ENCODE results near the gene GPR55. TPM values are rescaled to one million over a fixed set of nuclear protein-coding genes. Genes with fewer than 3 reads are reported as not detected.

GPR55 gene
- total RNA-seq, 1 donor from 2014 or later, result not detected

- Mint-ChIP-seq H3K27me3 (ENCODE audit: insufficient read depth, low read depth) (peaks cover 2% of the 10 kb centered on the region), H3K27ac (peak overlapping the region; percentile 68), H3K9me3 (no peaks in the 10 kb centered on the region), H3K36me3 (no peaks in the 10 kb centered on the region), H3K4me1 (peaks cover 6% of the 10 kb centered on the region), H3K4me3 (no peak overlapping the region)
- Histone ChIP-seq H4K20me1 (ENCODE audit: low read depth) (no peaks in the 10 kb centered on the region), H2AFZ (replicated peaks) (no peak overlapping the region), H3K36me3 (no peaks in the 10 kb centered on the region), H3K27ac (no peak overlapping the region), H3K4me2 (no peak overlapping the region), H3F3A (ENCODE audit: low read depth) (no peaks in the 10 kb centered on the region), H3K9me3 (ENCODE audit: low read depth) (no peaks in the 10 kb centered on the region), H3K79me2 (ENCODE audit: low read depth) (no peaks in the 10 kb centered on the region), H3K9ac (no peak overlapping the region), H3K4me3 (no peak overlapping the region), H3K27me3 (no peaks in the 10 kb centered on the region), H3K4me1 (no peaks in the 10 kb centered on the region)
- TF ChIP-seq CTCF (IDR thresholded peaks at IDR 0.05), result no peak
- TF ChIP-seq EZH2phosphoT487 (IDR thresholded peaks at IDR 0.05), result no peak
- TF ChIP-seq EZH2 (IDR thresholded peaks at IDR 0.05), result no peak
- DNase-seq (ENCODE audit: low spot score), result no peak
These were observed 18.2 kb upstream of the GPR55 start for GRCh38 chr2:230942920-230943896.

GRCh38 chr2:230942371-230942770, 17.3 kb upstream of the GPR55 start:
- Histone ChIP-seq H2AFZ (replicated peaks) (no peak overlapping the region), H3K27ac (no peak overlapping the region), H4K20me1 (ENCODE audit: low read depth) (no peaks in the 10 kb centered on the region), H3K9me3 (ENCODE audit: low read depth) (no peaks in the 10 kb centered on the region), H3K4me1 (no peaks in the 10 kb centered on the region), H3F3A (ENCODE audit: low read depth) (no peaks in the 10 kb centered on the region), H3K36me3 (no peaks in the 10 kb centered on the region), H3K4me3 (no peak overlapping the region), H3K9ac (no peak overlapping the region), H3K79me2 (ENCODE audit: low read depth) (no peaks in the 10 kb centered on the region), H3K27me3 (no peaks in the 10 kb centered on the region), H3K4me2 (no peak overlapping the region)
- Mint-ChIP-seq H3K4me1 (peaks cover 6% of the 10 kb centered on the region), H3K27me3 (ENCODE audit: insufficient read depth, low read depth) (peaks cover 2% of the 10 kb centered on the region), H3K36me3 (no peaks in the 10 kb centered on the region), H3K27ac (no peak overlapping the region), H3K9me3 (peaks cover 3% of the 10 kb centered on the region), H3K4me3 (no peak overlapping the region)
- DNase-seq (ENCODE audit: low spot score), result no peak
- TF ChIP-seq EZH2phosphoT487 (IDR thresholded peaks at IDR 0.05) (no peak), EZH2 (IDR thresholded peaks at IDR 0.05) (no peak)

GRCh38 chr2:230941202-230942180, 16.4 kb upstream of the GPR55 start:
- Histone ChIP-seq H3K27me3 (no peaks in the 10 kb centered on the region), H2AFZ (replicated peaks) (no peak overlapping the region), H3K4me2 (no peak overlapping the region), H3K4me1 (no peaks in the 10 kb centered on the region), H3K4me3 (no peak overlapping the region), H3K9ac (no peak overlapping the region), H3K36me3 (no peaks in the 10 kb centered on the region), H4K20me1 (ENCODE audit: low read depth) (no peaks in the 10 kb centered on the region), H3K9me3 (ENCODE audit: low read depth) (no peaks in the 10 kb centered on the region), H3K79me2 (ENCODE audit: low read depth) (no peaks in the 10 kb centered on the region), H3F3A (ENCODE audit: low read depth) (no peaks in the 10 kb centered on the region), H3K27ac (no peak overlapping the region)
- Mint-ChIP-seq H3K4me3 (no peak overlapping the region), H3K4me1 (peaks cover 6% of the 10 kb centered on the region), H3K27me3 (ENCODE audit: insufficient read depth, low read depth) (peaks cover 2% of the 10 kb centered on the region), H3K27ac (peak overlapping the region; percentile 14), H3K36me3 (no peaks in the 10 kb centered on the region), H3K9me3 (peaks cover 5% of the 10 kb centered on the region)
- DNase-seq (ENCODE audit: low spot score), result no peak
- TF ChIP-seq CTCF (IDR thresholded peaks at IDR 0.05) (no peak), EZH2 (IDR thresholded peaks at IDR 0.05) (no peak), EZH2phosphoT487 (IDR thresholded peaks at IDR 0.05) (no peak)

Measured in neural progenitor cell (in vitro differentiated cells).